IPS DF 4.7 (cell line): ENCODE data around the gene SLC2A3.
"Not testable (repeated sequence)": the region's sequence is repeated elsewhere in the genome, so short reads cannot be mapped to it uniquely, and the experiment has no call there.

ENCODE experiments used
- DNase-seq: peaks from one replicate; pipeline ENCODE4 v3.0.0-alpha.2; 2013; ENCODE audit warnings: low spot score; ENCODE audit errors: extremely low read depth

Gene SLC2A3

DNA sequence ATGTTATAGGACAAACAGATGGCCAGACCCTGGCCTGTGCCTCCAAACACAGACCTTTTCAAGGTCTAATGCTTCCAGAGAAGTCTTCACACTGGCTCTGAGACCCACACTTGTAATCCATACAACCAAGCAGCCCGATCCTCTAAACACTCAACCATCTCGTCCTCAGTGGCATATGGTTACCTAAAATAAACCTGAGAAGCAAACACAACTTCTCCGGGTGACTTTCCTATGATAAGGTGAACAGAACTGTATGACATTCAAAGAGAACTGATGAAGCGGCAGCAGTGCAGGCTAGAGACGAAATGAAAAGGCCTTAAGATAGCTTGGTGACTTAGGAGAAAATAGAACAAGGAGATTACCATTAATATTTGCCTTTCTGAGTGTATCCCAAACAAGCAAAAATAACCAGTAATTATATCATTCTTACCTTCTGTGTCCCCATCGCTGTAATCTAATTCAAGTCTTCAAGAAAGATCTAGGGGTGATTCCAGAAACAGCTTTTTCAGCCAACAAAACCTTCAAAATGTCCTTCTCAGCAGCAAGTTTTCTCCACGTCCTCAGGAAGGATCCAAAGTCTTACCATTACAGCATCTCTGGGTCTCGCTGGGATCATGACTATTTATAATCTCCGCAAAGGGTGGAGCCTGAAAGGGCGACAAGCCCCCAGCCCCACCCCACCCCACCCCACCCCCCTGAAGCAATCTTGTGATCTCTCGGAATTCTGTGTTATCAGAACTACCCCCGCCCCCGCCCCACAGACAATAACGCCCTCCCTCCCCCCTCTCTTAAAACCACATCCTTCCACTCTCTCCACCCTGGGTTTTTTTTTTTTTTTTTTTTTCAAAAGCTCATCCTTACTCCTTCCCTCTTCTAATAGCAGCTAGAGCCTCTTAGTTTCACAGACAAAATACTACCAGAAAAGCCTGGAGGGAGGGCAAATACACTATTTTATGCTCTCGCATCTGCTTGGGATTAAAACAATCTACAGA lies at the start of gene SLC2A3:
TSS of gene SLC2A3 (minus strand) at position 598 of the 992 bp plus-strand sequence. CDS start at position 445, 153 bp downstream.
- no peak for DNase-seq

GRCh38 chr12:7984900-7985299 lies 48.9 kb upstream of the SLC2A3 start:
- no peak for DNase-seq

- DNase-seq = not testable (repeated sequence)
These were observed 47.5 kb upstream of the SLC2A3 start for GRCh38 chr12:7983460-7983859.

DNA sequence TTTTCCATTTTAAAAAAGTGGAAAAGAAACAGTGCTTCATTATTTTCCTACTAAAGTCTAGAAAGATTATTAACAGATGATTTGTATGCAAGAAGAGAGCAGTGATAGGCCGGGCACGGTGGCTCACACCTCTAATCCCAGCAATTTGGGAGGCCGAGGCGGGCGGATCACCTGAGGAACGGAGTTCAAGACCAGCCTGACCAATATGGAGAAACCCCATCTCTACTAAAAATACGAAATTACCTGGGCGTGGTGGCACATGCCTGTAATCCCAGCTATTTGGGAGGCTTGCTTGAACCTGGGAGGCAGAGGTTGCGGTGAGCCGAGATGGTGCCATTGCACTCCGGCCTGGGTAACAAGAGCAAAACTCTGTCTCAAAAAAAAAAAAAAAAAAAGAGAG lies 47.0 kb upstream of the SLC2A3 start:
- not testable (repeated sequence) for DNase-seq

GRCh38 chr12:7982332-7982735 lies 46.3 kb upstream of the SLC2A3 start:
- DNase-seq = not testable (repeated sequence)

GRCh38 chr12:7981446-7981845 lies 45.5 kb upstream of the SLC2A3 start:
- DNase-seq = no peak

GRCh38 chr12:7977351-7978124 lies 41.6 kb upstream of the SLC2A3 start:
- not testable (repeated sequence) for DNase-seq

DNA sequence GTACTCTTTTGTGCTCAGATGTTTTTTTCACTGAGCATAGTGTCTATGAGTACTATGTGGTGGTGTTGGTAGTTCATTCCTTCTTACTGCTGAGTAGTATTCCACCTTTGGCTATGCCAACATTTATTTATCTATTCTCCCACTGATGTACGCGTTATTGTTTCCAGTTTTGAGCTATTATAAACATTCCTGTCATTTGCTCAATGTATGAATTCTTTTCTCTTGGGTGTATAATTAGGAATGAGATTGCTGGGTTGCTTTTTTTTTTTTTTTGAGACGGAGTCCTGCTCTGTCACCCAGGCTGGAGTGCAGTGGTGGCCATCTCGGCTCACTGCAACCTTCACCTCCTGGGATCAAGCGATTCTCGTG lies 37.5 kb upstream of the SLC2A3 start:
- DNase-seq = no peak

DNA sequence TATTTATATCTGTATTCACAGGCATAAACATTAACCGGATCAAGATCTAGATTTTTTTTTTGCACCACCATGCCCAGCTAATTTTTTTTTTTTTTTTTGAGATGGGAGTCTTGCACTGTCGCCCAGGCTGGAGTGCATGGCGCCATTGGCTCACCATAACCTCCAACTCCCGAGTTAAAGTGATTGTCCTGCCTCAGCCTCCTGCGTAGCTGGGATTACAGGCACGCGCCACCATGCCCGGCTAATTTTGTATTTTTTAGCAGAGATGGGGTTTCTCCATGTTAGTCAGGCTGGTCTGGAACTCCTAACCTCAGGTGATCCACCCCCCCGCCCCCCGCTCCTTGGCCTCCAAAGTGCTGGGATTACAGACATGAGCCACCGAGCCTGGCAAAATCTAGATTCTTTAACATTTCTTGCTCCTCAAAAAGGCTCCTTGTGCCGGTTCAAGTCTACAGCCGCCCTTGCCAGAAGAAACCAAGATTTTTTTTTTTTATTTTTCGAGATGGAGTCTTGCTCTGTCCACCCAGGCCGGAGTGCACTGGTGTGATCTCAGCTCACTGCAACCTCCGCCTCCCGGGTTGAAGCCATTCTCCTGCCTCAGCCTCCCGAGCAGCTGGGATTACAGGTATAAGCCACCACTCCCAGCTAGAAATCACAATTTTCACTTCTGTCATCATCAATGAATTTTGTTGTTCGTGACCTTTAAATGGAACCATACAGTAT lies 36.9 kb upstream of the SLC2A3 start:
- no peak for DNase-seq

DNA sequence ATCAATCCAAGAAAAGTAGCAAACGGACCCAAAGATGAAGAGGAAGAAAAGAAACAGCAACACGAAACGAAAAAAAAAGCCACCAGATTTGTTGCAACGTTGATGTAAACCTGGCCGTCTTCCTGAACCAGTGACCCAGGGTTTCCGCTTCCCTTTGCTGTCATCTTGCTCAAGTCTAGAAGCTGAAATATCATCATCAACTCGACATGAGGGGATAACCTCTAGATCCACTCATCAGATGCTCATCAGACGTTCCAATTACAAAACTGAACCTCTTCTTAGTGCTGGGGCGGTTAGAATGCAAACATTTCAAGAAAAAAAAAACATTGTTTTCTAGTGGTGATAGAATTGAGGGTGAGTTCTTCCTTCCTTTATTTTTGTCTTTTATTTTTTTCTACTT lies 36.3 kb upstream of the SLC2A3 start:
- not testable (repeated sequence) for DNase-seq

GRCh38 chr12:7971765-7972164 lies 35.8 kb upstream of the SLC2A3 start:
- DNase-seq = not testable (repeated sequence)

GRCh38 chr12:7970475-7971252 lies 34.7 kb upstream of the SLC2A3 start:
- no peak for DNase-seq

DNA sequence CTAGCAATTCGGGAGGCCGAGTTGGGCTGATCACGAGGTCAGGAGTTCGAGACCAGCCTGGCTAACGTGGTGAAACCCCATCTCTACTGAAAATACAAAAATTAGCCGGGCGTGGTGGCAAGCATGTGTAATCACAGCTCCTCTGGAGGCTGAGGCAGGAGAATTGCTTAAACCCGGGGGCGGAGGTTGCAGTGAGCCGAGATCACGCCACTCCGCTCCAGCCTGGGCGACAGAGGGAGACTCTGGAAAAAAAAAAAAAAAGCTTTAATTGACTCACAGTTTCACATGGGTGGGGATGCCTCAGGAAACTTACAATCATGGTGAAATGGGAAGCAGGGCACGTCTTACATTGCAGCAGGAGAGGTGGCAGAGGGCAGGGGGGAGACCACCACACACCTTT lies 30.6 kb upstream of the SLC2A3 start:
- no peak for DNase-seq

- not testable (repeated sequence) for DNase-seq
These were observed 28.7 kb upstream of the SLC2A3 start for GRCh38 chr12:7964669-7965068.

- DNase-seq = no peak
These were observed 25.6 kb upstream of the SLC2A3 start for GRCh38 chr12:7961395-7962178.

- DNase-seq = peak; percentile 98
These were observed 23.7 kb upstream of the SLC2A3 start for GRCh38 chr12:7959701-7960121.

DNA sequence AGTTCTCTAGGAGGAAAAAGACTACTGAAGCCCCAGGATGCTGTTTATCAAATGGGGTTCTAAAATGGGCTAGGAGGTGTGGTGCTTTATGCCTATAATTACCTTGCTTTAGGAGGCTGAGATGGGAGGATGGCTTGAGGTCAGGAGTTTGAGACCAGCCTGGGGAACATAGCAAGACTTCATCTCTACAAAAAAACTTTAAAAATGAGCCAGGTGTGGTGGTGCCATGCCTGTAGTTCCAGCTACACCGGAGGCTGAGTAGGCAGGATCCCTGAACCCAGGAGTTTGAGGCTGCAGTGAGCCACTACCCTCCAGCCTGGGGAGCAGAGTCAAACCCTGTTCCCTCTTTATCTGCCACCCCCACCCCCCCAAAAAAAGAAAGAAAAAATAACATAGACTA lies 23.3 kb upstream of the SLC2A3 start:
- DNase-seq = no peak

GRCh38 chr12:7954877-7955276 lies 18.9 kb upstream of the SLC2A3 start:
- not testable (repeated sequence) for DNase-seq

DNA sequence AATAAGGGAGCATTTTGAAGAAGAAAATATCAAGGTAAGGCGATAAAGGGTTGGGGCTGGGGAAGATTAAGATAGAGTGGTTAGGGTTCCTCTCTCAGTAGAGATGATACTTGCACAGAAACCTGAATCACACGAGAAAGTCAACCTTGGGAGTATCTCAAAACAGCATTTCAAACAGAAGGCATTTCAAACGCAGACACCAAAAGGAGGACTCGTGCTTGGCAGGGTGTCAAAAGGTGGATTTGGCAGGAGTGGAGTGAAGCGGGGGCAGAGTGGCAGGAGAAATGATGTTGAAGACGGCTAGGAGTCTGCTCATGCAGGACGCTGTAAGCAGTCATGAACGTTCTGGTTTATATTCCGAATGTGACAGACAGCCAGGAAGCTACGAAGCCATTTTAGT lies 18.4 kb upstream of the SLC2A3 start:
- not testable (repeated sequence) for DNase-seq

DNA sequence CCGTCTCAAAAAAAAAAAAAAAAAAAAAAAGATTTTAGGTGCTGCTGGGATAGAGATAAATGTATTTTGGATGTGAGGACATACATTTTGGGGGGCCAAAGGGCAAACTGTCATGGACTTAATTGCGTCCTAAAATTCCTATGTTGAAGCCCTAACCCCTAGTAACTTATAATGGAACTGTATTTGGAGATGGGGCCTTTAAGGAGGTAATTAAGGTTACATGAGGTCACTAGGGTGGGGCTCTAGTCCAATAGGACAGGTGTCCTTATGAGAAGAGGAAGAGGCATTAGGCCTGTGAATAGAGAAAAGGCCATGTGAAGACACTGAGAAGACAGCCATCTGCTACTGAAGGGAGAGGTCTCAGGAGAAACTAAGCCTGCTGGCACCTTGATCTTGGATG lies 17.9 kb upstream of the SLC2A3 start:
- not testable (repeated sequence) for DNase-seq
